WERI-Rb-1 (cell line): ENCODE measurements around the gene AGXT.
"Not testable (repeated sequence)": the region's sequence is repeated elsewhere in the genome, so short reads cannot be mapped to it uniquely, and the experiment has no call there.

Experiments used
- DNase-seq: peaks from one replicate; pipeline ENCODE4 v3.0.0-alpha.2; 2020
- H3K27ac ChIP-seq: fragments of 250-450 bp; sonication (Bioruptor Pico); 2 replicates; pipeline ENCODE4 v1.5.1; 2020; ENCODE audit warnings: mild to moderate bottlenecking, moderate library complexity
- H3K27me3 ChIP-seq: fragments of 250-450 bp; sonication (Bioruptor Pico); 2 replicates; pipeline ENCODE4 v1.5.1; 2021; ENCODE audit warnings: mild to moderate bottlenecking, low read depth, moderate library complexity; ENCODE audit not compliant: insufficient read depth, severe bottlenecking
- H3K36me3 ChIP-seq: fragments of 250-450 bp; sonication (Bioruptor Pico); 2 replicates; pipeline ENCODE4 v1.5.1; 2020; ENCODE audit warnings: mild to moderate bottlenecking, moderate library complexity
- H3K4me3 ChIP-seq: 2 replicates; pipeline ENCODE4 v1.5.1; 2011; ENCODE audit warnings: low read depth, mild to moderate bottlenecking, control low read depth, low read length
- H3K9me3 ChIP-seq: fragments of 250-450 bp; sonication (Bioruptor Pico); 2 replicates; pipeline ENCODE4 v1.5.1; 2021; ENCODE audit warnings: mild to moderate bottlenecking, moderate library complexity; ENCODE audit not compliant: severe bottlenecking
- TF ChIP-seq, protein P1 (sequence below): IDR thresholded peaks from 2 replicates; pipeline ENCODE4 v1.5.1; 2011; ENCODE audit warnings: low read depth, mild to moderate bottlenecking, control low read depth, inconsistent platforms, low read length

AGXT gene

DNA sequence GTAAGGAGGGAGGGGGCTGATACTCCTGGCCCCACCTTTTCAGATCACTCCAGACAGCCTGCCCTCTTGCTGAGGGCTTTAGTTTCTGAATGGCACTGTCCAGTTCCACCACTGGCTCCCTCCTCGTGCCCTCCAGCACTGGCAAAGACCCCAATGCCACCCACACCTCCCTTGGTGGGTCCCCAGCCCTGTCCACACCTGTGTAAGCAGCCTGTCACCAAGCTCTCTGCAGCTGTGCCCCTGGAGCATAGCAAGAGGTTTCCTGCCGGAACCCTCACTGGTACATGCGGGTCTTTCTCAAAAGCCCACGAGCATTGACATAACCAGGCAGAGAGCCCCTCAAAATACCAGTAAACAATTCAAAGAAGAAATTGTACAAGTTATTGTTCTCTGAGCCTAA lies 31.0 kb upstream of the AGXT start:
- Histone ChIP-seq H3K9me3 (no peaks in the 10 kb centered on the region), H3K4me3 (no peak overlapping the region), H3K27me3 (no peaks in the 10 kb centered on the region), H3K27ac (no peak overlapping the region), H3K36me3 (no peaks in the 10 kb centered on the region)
- no peak for DNase-seq
- TF ChIP-seq, protein P1, sequence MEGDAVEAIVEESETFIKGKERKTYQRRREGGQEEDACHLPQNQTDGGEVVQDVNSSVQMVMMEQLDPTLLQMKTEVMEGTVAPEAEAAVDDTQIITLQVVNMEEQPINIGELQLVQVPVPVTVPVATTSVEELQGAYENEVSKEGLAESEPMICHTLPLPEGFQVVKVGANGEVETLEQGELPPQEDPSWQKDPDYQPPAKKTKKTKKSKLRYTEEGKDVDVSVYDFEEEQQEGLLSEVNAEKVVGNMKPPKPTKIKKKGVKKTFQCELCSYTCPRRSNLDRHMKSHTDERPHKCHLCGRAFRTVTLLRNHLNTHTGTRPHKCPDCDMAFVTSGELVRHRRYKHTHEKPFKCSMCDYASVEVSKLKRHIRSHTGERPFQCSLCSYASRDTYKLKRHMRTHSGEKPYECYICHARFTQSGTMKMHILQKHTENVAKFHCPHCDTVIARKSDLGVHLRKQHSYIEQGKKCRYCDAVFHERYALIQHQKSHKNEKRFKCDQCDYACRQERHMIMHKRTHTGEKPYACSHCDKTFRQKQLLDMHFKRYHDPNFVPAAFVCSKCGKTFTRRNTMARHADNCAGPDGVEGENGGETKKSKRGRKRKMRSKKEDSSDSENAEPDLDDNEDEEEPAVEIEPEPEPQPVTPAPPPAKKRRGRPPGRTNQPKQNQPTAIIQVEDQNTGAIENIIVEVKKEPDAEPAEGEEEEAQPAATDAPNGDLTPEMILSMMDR, result no peak

DNA sequence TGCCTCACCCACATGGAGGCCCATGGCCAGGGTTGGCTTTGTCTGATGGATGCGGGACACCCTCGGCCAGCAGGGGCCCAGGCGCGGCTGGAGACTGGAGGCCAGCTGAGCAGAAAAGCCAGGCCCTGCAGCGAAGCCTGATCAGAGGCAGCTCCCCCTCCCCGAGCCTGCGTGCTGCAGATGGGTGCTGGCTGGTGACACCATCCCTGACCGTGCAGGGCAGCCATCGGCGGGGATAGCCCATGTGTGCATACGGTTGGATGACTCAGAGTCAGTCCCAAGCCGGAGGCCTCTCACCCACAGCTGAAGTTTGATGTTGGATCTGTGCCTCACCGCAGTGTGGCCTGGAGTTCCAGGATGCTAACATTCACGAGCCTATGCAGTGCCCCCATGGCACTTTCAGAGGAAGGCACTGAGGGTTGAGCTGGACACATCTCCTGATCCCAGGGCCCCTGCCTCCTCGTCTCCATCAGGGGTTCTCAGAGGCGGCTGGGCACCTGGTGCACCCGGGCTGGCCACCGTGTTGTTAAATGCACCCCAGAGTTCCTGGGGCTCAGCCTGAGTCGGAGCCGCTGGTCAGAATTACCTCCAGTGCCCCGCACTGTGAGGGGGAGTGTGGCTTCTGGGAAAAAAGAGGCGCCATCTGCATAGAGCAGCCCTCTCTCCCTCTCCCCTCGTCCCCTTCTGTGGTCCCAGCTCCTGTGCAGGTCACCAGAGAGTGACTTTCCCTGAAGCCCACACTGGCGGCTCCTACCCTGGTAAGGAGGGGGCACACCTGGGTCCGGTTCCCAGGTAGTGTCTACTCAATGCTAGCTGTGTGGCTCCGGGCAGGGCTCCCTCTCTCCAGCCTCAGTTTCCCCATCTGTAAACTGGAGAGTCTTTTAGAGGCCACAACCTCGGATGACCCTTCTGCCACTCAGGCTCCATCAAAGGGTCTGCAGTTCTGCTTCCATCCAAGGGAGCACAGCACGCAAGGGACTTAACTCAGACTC lies 29.2 kb upstream of the AGXT start:
- TF ChIP-seq, protein P1, result no peak
- H3K36me3 ChIP-seq, result no peaks in the 10 kb centered on the region
- DNase-seq, result no peak
- H3K4me3 ChIP-seq, result no peak overlapping the region
- no peak overlapping the region for H3K27ac ChIP-seq
- H3K9me3 ChIP-seq, result no peaks in the 10 kb centered on the region
- no peaks in the 10 kb centered on the region for H3K27me3 ChIP-seq

DNA sequence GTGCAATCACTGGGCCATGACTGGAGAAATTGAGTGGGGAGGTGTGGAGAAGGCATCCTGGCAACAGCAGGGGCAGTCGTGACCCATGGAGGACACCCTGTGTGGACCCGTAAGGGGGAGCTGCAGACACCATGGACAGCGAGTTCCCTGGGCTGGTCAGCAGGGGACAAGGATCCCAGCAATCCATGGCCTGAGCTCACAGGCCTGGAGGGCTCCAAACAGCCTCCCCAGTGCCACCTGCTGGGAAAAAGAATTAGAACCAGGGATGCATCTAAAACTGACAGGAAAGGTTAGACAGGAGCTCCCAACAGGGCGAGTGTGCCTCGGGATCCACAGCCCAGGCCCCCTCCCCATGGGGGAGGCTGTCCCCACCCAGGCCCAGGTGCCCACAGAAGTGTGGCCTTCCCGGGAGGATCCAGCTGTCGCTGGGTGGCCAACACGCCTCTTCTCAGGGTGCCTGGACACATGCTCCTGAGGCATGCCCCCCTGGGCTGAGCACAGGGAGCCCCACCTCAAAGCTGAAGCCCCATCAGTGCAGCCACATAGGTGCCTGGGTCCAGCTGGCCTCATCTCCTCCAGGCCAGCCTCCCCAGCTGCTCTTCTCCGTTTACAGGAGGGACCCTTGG lies 28.1 kb upstream of the AGXT start:
- no peaks in the 10 kb centered on the region for H3K36me3 ChIP-seq
- no peaks in the 10 kb centered on the region for H3K27me3 ChIP-seq
- no peak overlapping the region for H3K4me3 ChIP-seq
- H3K27ac ChIP-seq, result no peak overlapping the region
- peak; percentile 91 for DNase-seq
- TF ChIP-seq, protein P1, result peak; percentile 82
- no peaks in the 10 kb centered on the region for H3K9me3 ChIP-seq

DNA sequence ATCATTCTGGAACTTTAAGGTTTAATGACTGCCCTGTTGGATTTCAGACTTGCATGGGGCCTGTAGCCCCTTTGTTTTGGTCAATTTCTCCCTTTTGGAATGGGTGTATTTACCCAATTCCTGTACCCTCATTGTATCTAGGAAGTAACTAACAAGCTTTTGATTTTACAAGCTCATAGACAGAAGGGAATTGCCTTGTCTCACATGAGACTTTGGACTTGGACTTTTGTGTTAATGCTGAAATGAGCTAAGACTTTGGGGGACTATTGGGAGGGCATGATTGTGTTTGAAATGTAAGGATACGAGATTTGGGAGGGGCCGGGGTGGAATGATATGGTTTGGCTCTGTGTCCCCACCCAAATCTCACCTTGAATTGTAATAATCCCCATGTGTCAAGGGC lies 22.3 kb upstream of the AGXT start:
- H3K4me3 ChIP-seq, H3K9me3 ChIP-seq, DNase-seq, H3K36me3 ChIP-seq, H3K27ac ChIP-seq, H3K27me3 ChIP-seq: not testable (repeated sequence)

DNA sequence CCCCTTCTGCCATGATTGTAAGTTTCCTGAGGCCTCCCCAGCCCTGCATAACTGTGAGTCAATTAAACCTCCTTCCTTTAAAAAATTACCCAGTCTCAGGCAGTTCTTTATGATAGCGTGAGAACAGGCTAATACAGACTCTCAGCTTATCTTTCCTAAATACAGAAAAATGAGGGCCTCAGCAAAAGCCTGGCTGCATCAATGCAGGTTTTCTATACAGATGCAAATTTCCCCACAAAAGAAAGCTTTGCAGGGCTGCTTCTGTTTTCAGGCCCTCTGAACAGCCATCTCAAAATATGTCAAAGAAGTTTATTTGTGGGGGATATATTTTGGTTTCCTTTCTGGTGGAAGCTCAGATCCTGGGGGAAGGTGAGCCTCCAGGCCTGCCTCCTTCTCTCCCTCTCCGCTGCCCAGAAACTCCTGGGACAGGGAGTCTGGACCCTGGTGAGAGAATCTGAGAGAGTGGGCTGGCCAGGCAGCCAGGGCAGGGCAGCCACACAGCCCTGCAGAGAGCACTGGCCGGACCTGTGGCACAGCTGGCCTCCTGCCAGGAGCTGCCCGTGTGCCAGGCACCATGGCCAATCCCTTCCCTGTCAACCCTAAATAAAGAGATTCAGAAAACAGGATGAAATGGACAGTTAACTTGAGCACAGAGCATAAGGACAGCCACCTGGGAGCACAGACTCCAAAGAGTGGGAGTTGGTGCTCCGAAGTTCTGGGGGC lies 21.6 kb upstream of the AGXT start:
- Histone ChIP-seq H3K27me3 (no peaks in the 10 kb centered on the region), H3K27ac (no peak overlapping the region), H3K4me3 (no peak overlapping the region), H3K9me3 (no peaks in the 10 kb centered on the region), H3K36me3 (no peaks in the 10 kb centered on the region)
- DNase-seq, result no peak
- TF ChIP-seq, protein P1, result no peak

DNA sequence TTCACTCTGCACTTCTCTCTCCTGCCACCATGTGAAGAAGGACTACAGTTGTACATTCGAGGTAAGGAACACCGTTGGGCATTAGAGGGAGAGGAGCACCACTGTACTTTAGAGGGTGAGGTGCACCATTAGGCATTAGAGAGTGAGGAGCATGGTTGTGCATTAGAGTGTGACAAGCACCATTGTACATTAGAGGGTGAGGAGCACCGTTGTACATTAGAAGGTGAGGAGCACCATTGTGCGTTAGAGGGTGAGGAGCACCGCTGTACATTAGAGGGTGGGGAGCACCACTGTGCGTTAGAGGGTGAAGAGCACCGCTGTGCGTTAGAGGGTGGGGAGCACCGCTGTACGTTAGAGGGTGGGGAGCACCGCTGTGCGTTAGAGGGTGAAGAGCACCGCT lies 20.8 kb upstream of the AGXT start:
- Histone ChIP-seq H3K27ac (no peak overlapping the region), H3K27me3 (no peaks in the 10 kb centered on the region), H3K4me3 (no peak overlapping the region), H3K9me3 (no peaks in the 10 kb centered on the region), H3K36me3 (no peaks in the 10 kb centered on the region)
- TF ChIP-seq, protein P1, result no peak
- DNase-seq, result no peak
